GM23338 (cell line): ENCODE results near the gene PHLPP2. TPM values are rescaled to one million over a fixed set of nuclear protein-coding genes. Genes with fewer than 3 reads are reported as not detected.

Experiments
- ATAC-seq: fragments of 200-7000 bp; cut with Tn5 transposase; 3 replicates; pipeline ENCODE4 v1.9.1; 2020
- DNase-seq: peaks from one replicate; pipeline ENCODE4 v3.0.0-alpha.2; 2015; ENCODE audit warnings: low spot score
- H2AFZ ChIP-seq: fragments of 200-600 bp; sonication (generic); 2 replicates; pipeline ENCODE4 v1.8.0; 2016; ENCODE audit warnings: antibody characterized with exemption, mild to moderate bottlenecking, moderate library complexity
- H3F3A ChIP-seq: fragments of 200-600 bp; sonication (generic); replicated peaks from 2 replicates; pipeline ENCODE4 v1.8.0; 2017; ENCODE audit warnings: antibody characterized with exemption, mixed run types, low read depth
- H3K27ac ChIP-seq: fragments of 200-600 bp; sonication (generic); 2 replicates; pipeline ENCODE4 v1.6.1; 2016; ENCODE audit warnings: low read depth
- H3K27me3 ChIP-seq: fragments of 200-600 bp; sonication (generic); 2 replicates; pipeline ENCODE4 v1.8.0; 2016; ENCODE audit warnings: mild to moderate bottlenecking, mixed run types, moderate library complexity; ENCODE audit not compliant: insufficient read depth
- H3K36me3 ChIP-seq: fragments of 200-600 bp; sonication (generic); 2 replicates; pipeline ENCODE4 v1.8.0; 2016; ENCODE audit warnings: mild to moderate bottlenecking; ENCODE audit not compliant: insufficient read depth
- H3K4me1 ChIP-seq: fragments of 200-600 bp; sonication (generic); 2 replicates; pipeline ENCODE4 v1.8.0; 2016; ENCODE audit warnings: mild to moderate bottlenecking, moderate library complexity; ENCODE audit not compliant: insufficient read depth
- H3K4me2 ChIP-seq: fragments of 200-600 bp; sonication (generic); 2 replicates; pipeline ENCODE4 v1.7.1; 2017; ENCODE audit warnings: mixed run types
- H3K4me3 ChIP-seq: fragments of 200-600 bp; sonication (generic); 2 replicates; pipeline ENCODE4 v1.6.1; 2016; ENCODE audit warnings: mixed run types
- H3K79me2 ChIP-seq: fragments of 200-600 bp; sonication (generic); replicated peaks from 2 replicates; pipeline ENCODE4 v1.8.0; 2017; ENCODE audit warnings: mild to moderate bottlenecking; ENCODE audit not compliant: insufficient read depth
- H3K9me2 ChIP-seq: fragments of 200-600 bp; sonication (generic); 2 replicates; pipeline ENCODE4 v1.8.0; 2017; ENCODE audit not compliant: insufficient read depth
- H4K20me1 ChIP-seq: fragments of 200-600 bp; sonication (generic); replicated peaks from 2 replicates; pipeline ENCODE4 v1.8.0; 2017; ENCODE audit warnings: mild to moderate bottlenecking; ENCODE audit not compliant: insufficient read depth
- H3K27ac Mint-ChIP-seq: 2 replicates; pipeline ENCODE4 v1.8.0; 2020; ENCODE audit warnings: inconsistent platforms, mild to moderate bottlenecking, moderate library complexity, mixed read lengths
- H3K27me3 Mint-ChIP-seq: 3 replicates; pipeline ENCODE4 v1.8.0; 2022; ENCODE audit warnings: low read depth, mild to moderate bottlenecking, moderate library complexity, mixed read lengths, inconsistent platforms; ENCODE audit not compliant: insufficient read depth, poor library complexity
- H3K36me3 Mint-ChIP-seq: 3 replicates; pipeline ENCODE4 v1.8.0; 2021; ENCODE audit warnings: low read depth, mild to moderate bottlenecking, inconsistent platforms, moderate library complexity, mixed read lengths
- H3K4me1 Mint-ChIP-seq: 3 replicates; pipeline ENCODE4 v1.8.0; 2020; ENCODE audit warnings: mild to moderate bottlenecking, inconsistent platforms, mixed read lengths
- H3K4me3 Mint-ChIP-seq: 3 replicates; pipeline ENCODE4 v1.8.0; 2021; ENCODE audit warnings: moderate library complexity, mild to moderate bottlenecking, inconsistent platforms, mixed read lengths
- H3K9me3 Mint-ChIP-seq: 3 replicates; pipeline ENCODE4 v1.8.0; 2020; ENCODE audit warnings: moderate library complexity, mild to moderate bottlenecking, inconsistent platforms, mixed read lengths
- ETS1 ChIP-seq: IDR thresholded peaks from 2 replicates; pipeline ENCODE4 v1.6.1; 2016; ENCODE audit warnings: antibody characterized with exemption
- EZH2 ChIP-seq: fragments of 200-600 bp; sonication (generic); IDR thresholded peaks from one replicate; pipeline ENCODE4 v1.8.0; 2017; ENCODE audit warnings: antibody characterized with exemption, mild to moderate bottlenecking, low read depth; ENCODE audit not compliant: unreplicated experiment
- EZH2phosphoT487 ChIP-seq: fragments of 200-600 bp; sonication (generic); IDR thresholded peaks from one replicate; pipeline ENCODE4 v1.8.1; 2018; ENCODE audit warnings: antibody characterized with exemption; ENCODE audit not compliant: unreplicated experiment
- JUNB ChIP-seq: IDR thresholded peaks from one replicate; pipeline ENCODE4 v1.6.1; 2016; ENCODE audit warnings: antibody characterized with exemption; ENCODE audit not compliant: unreplicated experiment
- NANOG ChIP-seq: IDR thresholded peaks from 2 replicates; pipeline ENCODE4 v1.6.1; 2016; ENCODE audit warnings: antibody characterized with exemption, borderline replicate concordance
- POLR2AphosphoS5 ChIP-seq: IDR thresholded peaks from 2 replicates; pipeline ENCODE4 v1.6.1; 2016; ENCODE audit warnings: antibody characterized with exemption, low read depth
- STAT1 ChIP-seq: IDR thresholded peaks from one replicate; pipeline ENCODE4 v1.6.1; 2016; ENCODE audit warnings: antibody characterized with exemption; ENCODE audit not compliant: unreplicated experiment
- ZNF114 ChIP-seq: fragments of 250-450 bp; sonication (Bioruptor Pico); IDR thresholded peaks from 2 replicates; pipeline ENCODE4 v1.5.0; 2020; ENCODE audit warnings: mild to moderate bottlenecking, moderate library complexity
- ZNF331 ChIP-seq: fragments of 250-450 bp; sonication (Bioruptor Pico); IDR thresholded peaks from 2 replicates; pipeline ENCODE4 v1.5.0; 2020; ENCODE audit warnings: low read depth, mild to moderate bottlenecking, moderate library complexity
- polyA plus RNA-seq: library from polyadenylated mRNA; unstranded; fragments of >200 nt; fragmentation: Nextera tagmentation; extraction: Ambion mirVana; gene quantifications from 2 replicates; pipeline ENCODE4 v1.2.1, GENCODE V29; 2016
- total RNA-seq: library from RNA; depleted of rRNA; stranded (reverse); fragments of >200 nt; shearing (Covaris generic); gene quantifications from 2 replicates; pipeline ENCODE4 v1.2.3, GENCODE V29; 2014
- TF ChIP-seq, protein P1 (sequence below), 2 experiments: fragments of 200-600 bp in 1 of 2; sonication (generic) in 1 of 2; conservative IDR thresholded peaks; 2 replicates each; pipeline versions ENCODE4 v1.5.1 to v1.6.1; 2016 to 2017; ENCODE audit warnings: antibody characterized with exemption in 2 of 2, low read depth in 2 of 2, mild to moderate bottlenecking in 2 of 2, moderate library complexity in 1 of 2
- TF ChIP-seq, protein P2 (sequence below): fragments of 250-450 bp; sonication (Bioruptor Pico); IDR thresholded peaks from 2 replicates; pipeline ENCODE4 v1.5.0; 2020; ENCODE audit warnings: mild to moderate bottlenecking, moderate library complexity

The PHLPP2 gene
- total and polyA plus RNA-seq, 2 experiments from 2014 or later = 4.2 to 20.5 TPM

DNA sequence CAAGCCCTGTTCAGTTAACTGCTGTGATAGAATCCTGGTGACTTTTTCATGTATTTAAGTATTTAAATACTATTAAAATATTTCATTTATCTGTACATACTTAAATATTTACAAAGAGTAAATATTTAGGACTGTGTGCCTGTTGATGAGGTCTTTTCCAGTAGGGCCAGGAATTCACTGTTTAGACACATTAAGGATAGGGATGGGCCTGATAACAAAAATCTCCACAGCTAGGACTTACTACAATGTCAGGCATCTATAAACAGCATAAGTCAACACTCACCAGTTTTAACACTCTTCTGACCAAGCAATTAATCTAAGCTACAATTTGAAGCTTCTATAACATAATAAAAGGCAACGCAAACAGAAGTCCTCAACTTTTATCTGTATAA is 50.9 kb downstream of the PHLPP2 start:
- no peaks in the 10 kb centered on the region for H3K27me3 ChIP-seq
- H3K27ac ChIP-seq = no peak overlapping the region
- no peaks in the 10 kb centered on the region for H3K79me2 ChIP-seq
- Mint-ChIP-seq H3K4me3 (no peak overlapping the region), H3K27ac (no peak overlapping the region), H3K27me3 (peaks cover 1% of the 10 kb centered on the region), H3K9me3 (no peaks in the 10 kb centered on the region), H3K36me3 (peaks cover 51% of the 10 kb centered on the region), H3K4me1 (no peaks in the 10 kb centered on the region)
- H3K4me1 ChIP-seq = no peaks in the 10 kb centered on the region
- H3K9me2 ChIP-seq = no peaks in the 10 kb centered on the region
- H3K4me3 ChIP-seq = no peak overlapping the region
- ATAC-seq = no peak
- H3K4me2 ChIP-seq = no peak overlapping the region
- no peak for DNase-seq
- peaks cover 30% of the 10 kb centered on the region for H3K36me3 ChIP-seq
- 0 out of 2 replicates have a peak, but pooled peaks cover 3% of the 10 kb centered on the region for H3F3A ChIP-seq
- H4K20me1 ChIP-seq = no peaks in the 10 kb centered on the region
- no peak overlapping the region for H2AFZ ChIP-seq
- TF ChIP-seq ZNF331 (CRISPR knock-in tag) (no peak), EZH2 (no peak), POLR2AphosphoS5 (no peak), STAT1 (no peak), NANOG (no peak), ZNF114 (CRISPR knock-in tag) (no peak), ETS1 (no peak), JUNB (no peak), EZH2phosphoT487 (no peak)
- TF ChIP-seq, protein P1, sequence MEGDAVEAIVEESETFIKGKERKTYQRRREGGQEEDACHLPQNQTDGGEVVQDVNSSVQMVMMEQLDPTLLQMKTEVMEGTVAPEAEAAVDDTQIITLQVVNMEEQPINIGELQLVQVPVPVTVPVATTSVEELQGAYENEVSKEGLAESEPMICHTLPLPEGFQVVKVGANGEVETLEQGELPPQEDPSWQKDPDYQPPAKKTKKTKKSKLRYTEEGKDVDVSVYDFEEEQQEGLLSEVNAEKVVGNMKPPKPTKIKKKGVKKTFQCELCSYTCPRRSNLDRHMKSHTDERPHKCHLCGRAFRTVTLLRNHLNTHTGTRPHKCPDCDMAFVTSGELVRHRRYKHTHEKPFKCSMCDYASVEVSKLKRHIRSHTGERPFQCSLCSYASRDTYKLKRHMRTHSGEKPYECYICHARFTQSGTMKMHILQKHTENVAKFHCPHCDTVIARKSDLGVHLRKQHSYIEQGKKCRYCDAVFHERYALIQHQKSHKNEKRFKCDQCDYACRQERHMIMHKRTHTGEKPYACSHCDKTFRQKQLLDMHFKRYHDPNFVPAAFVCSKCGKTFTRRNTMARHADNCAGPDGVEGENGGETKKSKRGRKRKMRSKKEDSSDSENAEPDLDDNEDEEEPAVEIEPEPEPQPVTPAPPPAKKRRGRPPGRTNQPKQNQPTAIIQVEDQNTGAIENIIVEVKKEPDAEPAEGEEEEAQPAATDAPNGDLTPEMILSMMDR (conservative IDR thresholded peaks at IDR 0.05; ENCODE audit: low read depth in 2 of 2) = no peak
- TF ChIP-seq, protein P2, sequence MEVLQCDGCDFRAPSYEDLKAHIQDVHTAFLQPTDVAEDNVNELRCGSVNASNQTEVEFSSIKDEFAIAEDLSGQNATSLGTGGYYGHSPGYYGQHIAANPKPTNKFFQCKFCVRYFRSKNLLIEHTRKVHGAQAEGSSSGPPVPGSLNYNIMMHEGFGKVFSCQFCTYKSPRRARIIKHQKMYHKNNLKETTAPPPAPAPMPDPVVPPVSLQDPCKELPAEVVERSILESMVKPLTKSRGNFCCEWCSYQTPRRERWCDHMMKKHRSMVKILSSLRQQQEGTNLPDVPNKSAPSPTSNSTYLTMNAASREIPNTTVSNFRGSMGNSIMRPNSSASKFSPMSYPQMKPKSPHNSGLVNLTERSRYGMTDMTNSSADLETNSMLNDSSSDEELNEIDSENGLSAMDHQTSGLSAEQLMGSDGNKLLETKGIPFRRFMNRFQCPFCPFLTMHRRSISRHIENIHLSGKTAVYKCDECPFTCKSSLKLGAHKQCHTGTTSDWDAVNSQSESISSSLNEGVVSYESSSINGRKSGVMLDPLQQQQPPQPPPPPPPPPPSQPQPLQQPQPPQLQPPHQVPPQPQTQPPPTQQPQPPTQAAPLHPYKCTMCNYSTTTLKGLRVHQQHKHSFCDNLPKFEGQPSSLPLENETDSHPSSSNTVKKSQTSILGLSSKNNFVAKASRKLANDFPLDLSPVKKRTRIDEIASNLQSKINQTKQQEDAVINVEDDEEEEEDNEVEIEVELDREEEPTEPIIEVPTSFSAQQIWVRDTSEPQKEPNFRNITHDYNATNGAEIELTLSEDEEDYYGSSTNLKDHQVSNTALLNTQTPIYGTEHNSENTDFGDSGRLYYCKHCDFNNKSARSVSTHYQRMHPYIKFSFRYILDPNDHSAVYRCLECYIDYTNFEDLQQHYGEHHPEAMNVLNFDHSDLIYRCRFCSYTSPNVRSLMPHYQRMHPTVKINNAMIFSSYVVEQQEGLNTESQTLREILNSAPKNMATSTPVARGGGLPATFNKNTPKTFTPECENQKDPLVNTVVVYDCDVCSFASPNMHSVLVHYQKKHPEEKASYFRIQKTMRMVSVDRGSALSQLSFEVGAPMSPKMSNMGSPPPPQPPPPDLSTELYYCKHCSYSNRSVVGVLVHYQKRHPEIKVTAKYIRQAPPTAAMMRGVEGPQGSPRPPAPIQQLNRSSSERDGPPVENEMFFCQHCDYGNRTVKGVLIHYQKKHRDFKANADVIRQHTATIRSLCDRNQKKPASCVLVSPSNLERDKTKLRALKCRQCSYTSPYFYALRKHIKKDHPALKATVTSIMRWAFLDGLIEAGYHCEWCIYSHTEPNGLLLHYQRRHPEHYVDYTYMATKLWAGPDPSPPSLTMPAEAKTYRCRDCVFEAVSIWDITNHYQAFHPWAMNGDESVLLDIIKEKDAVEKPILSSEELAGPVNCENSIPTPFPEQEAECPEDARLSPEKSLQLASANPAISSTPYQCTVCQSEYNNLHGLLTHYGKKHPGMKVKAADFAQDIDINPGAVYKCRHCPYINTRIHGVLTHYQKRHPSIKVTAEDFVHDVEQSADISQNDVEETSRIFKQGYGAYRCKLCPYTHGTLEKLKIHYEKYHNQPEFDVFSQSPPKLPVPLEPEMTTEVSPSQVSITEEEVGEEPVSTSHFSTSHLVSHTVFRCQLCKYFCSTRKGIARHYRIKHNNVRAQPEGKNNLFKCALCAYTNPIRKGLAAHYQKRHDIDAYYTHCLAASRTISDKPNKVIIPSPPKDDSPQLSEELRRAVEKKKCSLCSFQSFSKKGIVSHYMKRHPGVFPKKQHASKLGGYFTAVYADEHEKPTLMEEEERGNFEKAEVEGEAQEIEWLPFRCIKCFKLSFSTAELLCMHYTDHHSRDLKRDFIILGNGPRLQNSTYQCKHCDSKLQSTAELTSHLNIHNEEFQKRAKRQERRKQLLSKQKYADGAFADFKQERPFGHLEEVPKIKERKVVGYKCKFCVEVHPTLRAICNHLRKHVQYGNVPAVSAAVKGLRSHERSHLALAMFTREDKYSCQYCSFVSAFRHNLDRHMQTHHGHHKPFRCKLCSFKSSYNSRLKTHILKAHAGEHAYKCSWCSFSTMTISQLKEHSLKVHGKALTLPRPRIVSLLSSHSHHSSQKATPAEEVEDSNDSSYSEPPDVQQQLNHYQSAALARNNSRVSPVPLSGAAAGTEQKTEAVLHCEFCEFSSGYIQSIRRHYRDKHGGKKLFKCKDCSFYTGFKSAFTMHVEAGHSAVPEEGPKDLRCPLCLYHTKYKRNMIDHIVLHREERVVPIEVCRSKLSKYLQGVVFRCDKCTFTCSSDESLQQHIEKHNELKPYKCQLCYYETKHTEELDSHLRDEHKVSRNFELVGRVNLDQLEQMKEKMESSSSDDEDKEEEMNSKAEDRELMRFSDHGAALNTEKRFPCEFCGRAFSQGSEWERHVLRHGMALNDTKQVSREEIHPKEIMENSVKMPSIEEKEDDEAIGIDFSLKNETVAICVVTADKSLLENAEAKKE (CRISPR knock-in tag) = no peak
